BJ (cell line): Measurements from ENCODE around the gene DDR2. TPM values are rescaled to one million over a fixed set of nuclear protein-coding genes. Genes with fewer than 3 reads are reported as not detected.
"Not testable (repeated sequence)": the region's sequence is repeated elsewhere in the genome, so short reads cannot be mapped to it uniquely, and the experiment has no call there.

Experiments
- CTCF ChIA-PET: fragments of 350-600 bp; formaldehyde crosslinking; extraction: SDS; loops from one replicate; lab custom pipeline; 2021; ENCODE audit warnings: antibody characterized with exemption, inconsistent platforms; lab: Yijun Ruan, JAX
- POLR2A ChIA-PET: fragments of 300-600 bp; sonication (Branson Sonifier 250); formaldehyde crosslinking; extraction: SDS; loops from one replicate; lab custom pipeline; 2021; ENCODE audit warnings: antibody characterized with exemption; lab: Charles Lee
- DNase-seq: peaks from one replicate; pipeline ENCODE4 v3.0.0-alpha.2; 2011; ENCODE audit warnings: low read depth
- H3K27me3 ChIP-seq: 2 replicates; pipeline ENCODE4 v1.6.0; 2011; ENCODE audit warnings: low read length; ENCODE audit not compliant: control insufficient read depth, insufficient read depth
- H3K36me3 ChIP-seq: 2 replicates; pipeline ENCODE4 v1.5.1; 2011; ENCODE audit warnings: low read length; ENCODE audit not compliant: control insufficient read depth, insufficient read depth
- H3K4me3 ChIP-seq: 2 replicates; pipeline ENCODE4 v1.5.1; 2011; ENCODE audit warnings: low read depth, mild to moderate bottlenecking, control low read depth, low read length
- polyA plus RNA-seq: library from polyadenylated mRNA; depleted of rRNA; stranded (reverse); fragments of >200 nt; gene quantifications from 2 replicates; pipeline ENCODE4 v1.2.3, GENCODE V29; 2011
- TF ChIP-seq, protein P1 (sequence below): IDR thresholded peaks from 2 replicates; pipeline ENCODE4 v1.5.1; 2011; ENCODE audit warnings: low read depth, mild to moderate bottlenecking, control low read depth, inconsistent platforms, low read length, moderate library complexity; ENCODE audit not compliant: insufficient read depth

Gene DDR2
- polyA plus RNA-seq, 1 experiment, result 282 TPM

DNA sequence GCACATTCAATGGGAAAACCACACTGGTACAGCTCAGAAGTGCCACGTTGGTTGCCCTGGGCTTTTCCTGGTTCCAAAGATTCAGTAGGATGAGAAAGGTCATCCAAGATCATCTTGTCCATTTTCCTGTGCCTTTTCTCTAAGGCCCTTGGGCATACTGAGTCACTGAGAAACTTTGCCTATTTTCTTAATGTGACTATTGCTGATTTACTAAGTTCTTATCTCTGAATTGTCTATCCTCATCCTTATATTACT is 101.0 kb downstream of the DDR2 start:
- TF ChIP-seq, protein P1, sequence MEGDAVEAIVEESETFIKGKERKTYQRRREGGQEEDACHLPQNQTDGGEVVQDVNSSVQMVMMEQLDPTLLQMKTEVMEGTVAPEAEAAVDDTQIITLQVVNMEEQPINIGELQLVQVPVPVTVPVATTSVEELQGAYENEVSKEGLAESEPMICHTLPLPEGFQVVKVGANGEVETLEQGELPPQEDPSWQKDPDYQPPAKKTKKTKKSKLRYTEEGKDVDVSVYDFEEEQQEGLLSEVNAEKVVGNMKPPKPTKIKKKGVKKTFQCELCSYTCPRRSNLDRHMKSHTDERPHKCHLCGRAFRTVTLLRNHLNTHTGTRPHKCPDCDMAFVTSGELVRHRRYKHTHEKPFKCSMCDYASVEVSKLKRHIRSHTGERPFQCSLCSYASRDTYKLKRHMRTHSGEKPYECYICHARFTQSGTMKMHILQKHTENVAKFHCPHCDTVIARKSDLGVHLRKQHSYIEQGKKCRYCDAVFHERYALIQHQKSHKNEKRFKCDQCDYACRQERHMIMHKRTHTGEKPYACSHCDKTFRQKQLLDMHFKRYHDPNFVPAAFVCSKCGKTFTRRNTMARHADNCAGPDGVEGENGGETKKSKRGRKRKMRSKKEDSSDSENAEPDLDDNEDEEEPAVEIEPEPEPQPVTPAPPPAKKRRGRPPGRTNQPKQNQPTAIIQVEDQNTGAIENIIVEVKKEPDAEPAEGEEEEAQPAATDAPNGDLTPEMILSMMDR, result no peak
- DNase-seq, result no peak
- ChIA-PET POLR2A (no interaction called here), CTCF (no interaction called here)
- H3K36me3 ChIP-seq, result peaks cover 9% of the 10 kb centered on the region
- no peak overlapping the region for H3K4me3 ChIP-seq
- H3K27me3 ChIP-seq, result no peaks in the 10 kb centered on the region

DNA sequence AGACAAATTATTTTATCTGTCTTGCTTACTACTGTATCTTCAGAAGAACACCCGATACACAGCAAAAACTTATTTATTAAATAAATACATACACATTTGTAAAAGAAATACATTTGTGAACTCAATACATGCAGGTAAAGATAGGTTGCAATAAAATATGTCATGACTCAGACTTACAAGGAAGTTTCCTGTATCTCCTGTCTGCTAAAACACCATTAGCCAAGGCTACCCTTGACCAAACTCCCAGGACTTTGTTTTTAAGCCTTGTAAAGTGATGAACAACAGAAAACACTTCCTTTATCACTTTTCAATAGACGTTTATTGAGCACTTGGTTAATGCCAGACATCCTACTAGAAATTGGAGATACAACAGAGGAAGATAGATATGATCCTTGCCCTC is 101.8 kb downstream of the DDR2 start:
- TF ChIP-seq, protein P1, result no peak
- ChIA-PET POLR2A (no interaction called here), CTCF (no interaction called here)
- H3K4me3 ChIP-seq, result no peak overlapping the region
- no peaks in the 10 kb centered on the region for H3K27me3 ChIP-seq
- DNase-seq, result no peak
- H3K36me3 ChIP-seq, result peaks cover 9% of the 10 kb centered on the region

DNA sequence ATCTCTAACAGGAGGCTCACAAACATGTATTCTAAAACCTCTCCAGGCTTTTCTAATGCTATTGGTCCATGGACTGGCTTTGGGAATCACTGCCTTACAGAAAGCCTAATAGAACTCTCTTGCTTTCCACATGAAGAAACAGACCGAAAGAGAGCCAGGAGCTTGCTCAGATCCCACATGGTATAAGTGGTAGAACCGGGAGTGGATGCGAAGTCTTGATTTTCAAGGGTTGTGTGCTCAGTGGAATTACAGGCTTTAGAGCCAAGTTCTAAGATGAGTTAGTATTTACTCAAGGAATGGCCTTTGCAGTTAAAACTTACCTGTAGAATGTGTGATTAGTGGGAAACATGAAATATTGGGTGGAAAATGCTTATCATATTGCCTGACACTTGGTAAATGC is 103.9 kb downstream of the DDR2 start:
- TF ChIP-seq, protein P1, result no peak
- POLR2A ChIA-PET, result no interaction called here
- Histone ChIP-seq H3K27me3 (no peaks in the 10 kb centered on the region), H3K36me3 (peaks cover 9% of the 10 kb centered on the region), H3K4me3 (no peak overlapping the region)
- CTCF ChIA-PET, result no interaction called here
- no peak for DNase-seq

DNA sequence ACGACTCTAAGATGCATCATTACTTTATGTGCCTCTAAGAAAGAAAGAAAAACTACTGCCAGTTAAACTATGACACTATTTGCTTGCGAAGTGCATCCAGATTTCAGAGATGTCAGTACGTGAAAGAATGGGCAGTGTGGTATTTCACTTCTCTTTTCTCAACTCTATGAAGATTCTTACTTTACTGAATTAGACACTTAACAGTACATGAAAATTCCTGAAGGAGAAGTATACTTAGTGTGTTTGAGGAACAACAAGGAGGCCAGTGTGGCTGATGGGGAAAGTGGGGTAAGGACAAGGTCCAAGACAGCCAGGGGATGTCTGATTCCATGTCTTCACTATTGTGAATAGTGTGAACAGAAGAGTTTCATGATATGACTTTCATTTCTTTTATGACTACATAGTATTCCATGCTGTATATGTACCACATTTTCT is 104.4 kb downstream of the DDR2 start:
- ChIA-PET POLR2A (no interaction called here), CTCF (no interaction called here)
- no peak for DNase-seq
- peaks cover 12% of the 10 kb centered on the region for H3K36me3 ChIP-seq
- no peaks in the 10 kb centered on the region for H3K27me3 ChIP-seq
- TF ChIP-seq, protein P1, result no peak
- H3K4me3 ChIP-seq, result no peak overlapping the region

DNA sequence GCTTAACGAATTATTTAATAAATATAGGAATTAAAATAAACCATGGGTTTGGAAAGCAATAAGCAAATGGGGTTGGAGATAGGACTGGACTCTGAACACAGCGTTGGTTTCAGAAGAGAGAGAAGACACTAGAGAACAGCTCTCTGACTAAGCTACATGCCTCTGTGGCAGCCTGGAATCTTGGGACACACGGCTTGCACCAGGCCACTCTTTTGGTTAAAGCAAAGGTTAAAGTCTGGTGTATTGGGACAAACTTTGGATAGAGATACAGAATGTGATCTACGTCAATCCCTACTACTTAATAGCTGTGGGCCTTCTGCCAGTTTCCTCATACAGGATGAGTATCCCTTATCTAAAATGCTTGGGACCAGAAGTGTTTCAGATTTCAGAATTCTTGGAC is 108.5 kb downstream of the DDR2 start:
- H3K36me3 ChIP-seq, result peaks cover 7% of the 10 kb centered on the region; the same call in 1 of the 2 replicates
- ChIA-PET CTCF (no interaction called here), POLR2A (no interaction called here)
- H3K4me3 ChIP-seq, result no peak overlapping the region
- DNase-seq, result no peak
- no peaks in the 10 kb centered on the region for H3K27me3 ChIP-seq
- TF ChIP-seq, protein P1, result no peak

DNA sequence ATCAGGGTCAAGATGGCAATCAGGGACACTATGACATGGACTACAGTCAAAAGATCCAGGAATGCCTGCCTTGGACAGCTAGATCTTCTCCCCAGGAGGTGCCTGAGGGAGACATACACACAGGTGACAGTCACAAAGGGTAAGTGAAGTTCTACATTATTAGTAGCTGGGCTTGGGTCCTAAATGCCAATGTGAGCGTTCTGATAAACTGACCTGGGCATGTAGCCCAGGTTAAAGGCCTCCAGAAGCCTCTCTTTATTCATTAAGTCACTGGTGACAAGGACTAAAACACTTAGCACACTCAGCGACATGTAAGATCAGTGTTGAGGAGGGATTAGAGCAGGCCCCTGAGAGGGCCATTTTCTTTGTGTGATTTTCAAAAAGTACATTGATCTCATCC is 109.3 kb downstream of the DDR2 start:
- H3K4me3 ChIP-seq, result no peak overlapping the region
- peaks cover 11% of the 10 kb centered on the region for H3K36me3 ChIP-seq
- H3K27me3 ChIP-seq, result no peaks in the 10 kb centered on the region
- TF ChIP-seq, protein P1, result no peak
- CTCF ChIA-PET, result no interaction called here
- POLR2A ChIA-PET, result no interaction called here
- DNase-seq, result no peak

DNA sequence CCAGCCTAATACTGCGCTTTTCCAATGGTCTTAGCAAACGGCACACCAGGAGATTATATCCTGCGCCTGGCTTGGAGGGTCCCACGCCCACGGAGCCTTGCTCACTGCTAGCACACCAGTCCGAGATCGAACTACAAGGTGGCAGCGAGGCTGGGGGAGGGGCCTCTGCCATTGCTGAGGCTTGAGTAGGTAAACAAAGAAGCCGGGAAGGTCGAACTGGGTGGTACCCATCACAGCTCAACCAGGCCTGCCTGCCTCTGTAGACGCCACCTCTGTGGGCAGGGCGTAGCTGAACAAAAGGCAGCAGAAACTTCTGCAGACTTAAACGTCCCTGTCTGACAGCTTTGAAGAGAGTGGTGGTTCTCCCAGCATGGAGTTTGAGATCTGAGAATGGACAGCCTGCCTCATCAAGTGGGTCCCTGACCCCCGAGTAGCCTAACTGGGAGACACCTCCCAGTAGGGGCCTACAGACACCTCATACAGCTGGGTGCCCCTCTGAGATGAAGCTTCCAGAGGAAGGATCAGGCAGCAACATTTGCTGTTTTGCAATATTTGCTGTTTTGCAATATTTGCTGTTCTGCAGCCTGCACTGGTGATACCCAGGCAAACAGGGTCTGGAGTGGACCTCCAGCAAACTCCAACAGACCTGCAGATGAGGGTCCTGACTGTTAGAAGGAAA is 114.1 kb downstream of the DDR2 start:
- CTCF ChIA-PET, H3K36me3 ChIP-seq, H3K27me3 ChIP-seq, POLR2A ChIA-PET, H3K4me3 ChIP-seq, DNase-seq: not testable (repeated sequence)
